Metanephros (tissue), 1 donor: ENCODE results near the gene NAT8. TPM values are rescaled to one million over a fixed set of nuclear protein-coding genes. Genes with fewer than 3 reads are reported as not detected.

ENCODE experiments used
- total RNA-seq: library from RNA; depleted of rRNA; stranded (reverse); fragments of >200 nt; gene quantifications from one replicate; pipeline ENCODE4 v1.2.3, GENCODE V29; 2014

Gene NAT8
- 12.0 TPM for total RNA-seq

GRCh38 chr2:73642338-73643018 lies at the start of gene NAT8:
Gene NAT8, minus strand, starts transcription at chr2:73642422. Its CDS starts 794 bp downstream, at chr2:73641628.

Other genes starting within 250 kb of the NAT8 start
- gene TPRKB, start 94.9 kb upstream of the NAT8 start, total RNA-seq = 23.7 TPM
- gene DUSP11, start 137.7 kb upstream of the NAT8 start, total RNA-seq = 40.6 TPM
- not detected for gene C2orf78, start 141.8 kb upstream of the NAT8 start, total RNA-seq
- gene STAMBP, start 186.5 kb upstream of the NAT8 start, total RNA-seq = 20.3 TPM